ENCODE measurements around the gene CNOT2.

GRCh38 chr12:70258605-70259403 lies 15.6 kb downstream of the CNOT2 start:
- no peak for TF ChIP-seq CTCF (IDR thresholded peaks at IDR 0.05)
- no peak for TF ChIP-seq EZH2 (IDR thresholded peaks at IDR 0.05; ENCODE audit: borderline replicate concordance, insufficient read depth, low read depth, low read length, poor library complexity, severe bottlenecking)

Measured in B cell (primary cell).